Naive B cell (primary cell): Measurements from ENCODE around the gene SASH3. TPM values are rescaled to one million over a fixed set of nuclear protein-coding genes. Genes with fewer than 3 reads are reported as not detected.

Experiments used
- ATAC-seq, 2 donors: fragments of 150-1000 bp; cut with Tn5 transposase; 2 replicates each; pipeline ENCODE4 v1.10.0; 2021; ENCODE audit warnings: low read depth in 2 of 2, mild to moderate bottlenecking in 2 of 2, moderate library complexity in 2 of 2
- DNase-seq: peaks from one replicate; pipeline ENCODE4 v3.0.0; 2022
- H3K27ac Mint-ChIP-seq, 6 donors: one replicate each; pipeline ENCODE4 v1.8.0; 2020 to 2022; ENCODE audit warnings: mild to moderate bottlenecking in 6 of 6, mixed read lengths in 6 of 6, moderate library complexity in 5 of 6, inconsistent platforms in 2 of 6
- H3K27me3 Mint-ChIP-seq, 3 donors: one replicate each; pipeline ENCODE4 v1.8.0; 2021 to 2022; ENCODE audit warnings: mixed read lengths in 3 of 3, mild to moderate bottlenecking in 1 of 3
- H3K36me3 Mint-ChIP-seq, 2 donors: one replicate each; pipeline ENCODE4 v1.8.0; 2020 to 2022; ENCODE audit warnings: mixed read lengths in 2 of 2, inconsistent platforms in 1 of 2, mild to moderate bottlenecking in 1 of 2
- H3K4me1 Mint-ChIP-seq, 3 donors: one replicate each; pipeline ENCODE4 v1.8.0; 2020 to 2022; ENCODE audit warnings: mixed read lengths in 3 of 3, inconsistent platforms in 1 of 3, mild to moderate bottlenecking in 1 of 3, moderate library complexity in 1 of 3
- H3K4me3 Mint-ChIP-seq, 8 donors: one replicate each; pipeline ENCODE4 v1.8.0; 2020 to 2022; ENCODE audit warnings: mild to moderate bottlenecking in 8 of 8, mixed read lengths in 8 of 8, moderate library complexity in 8 of 8, inconsistent platforms in 2 of 8
- H3K9me3 Mint-ChIP-seq, 7 donors: one replicate each; pipeline ENCODE4 v1.8.0; 2020 to 2022; ENCODE audit warnings: mixed read lengths in 7 of 7, mild to moderate bottlenecking in 5 of 7, inconsistent platforms in 2 of 7, moderate library complexity in 1 of 7
- polyA plus RNA-seq, 6 donors: library from polyadenylated mRNA; unstranded; fragments of 300-500 nt; fragmentation: Illumina TruSeq; gene quantifications; one replicate each; pipeline ENCODE4 v1.2.3, GENCODE V29; 2021; ENCODE audit warnings: low read depth in 6 of 6

SASH3 gene
- polyA plus RNA-seq, 6 donors from 2014 or later: 89.4 to 191 (median 128) TPM

DNA sequence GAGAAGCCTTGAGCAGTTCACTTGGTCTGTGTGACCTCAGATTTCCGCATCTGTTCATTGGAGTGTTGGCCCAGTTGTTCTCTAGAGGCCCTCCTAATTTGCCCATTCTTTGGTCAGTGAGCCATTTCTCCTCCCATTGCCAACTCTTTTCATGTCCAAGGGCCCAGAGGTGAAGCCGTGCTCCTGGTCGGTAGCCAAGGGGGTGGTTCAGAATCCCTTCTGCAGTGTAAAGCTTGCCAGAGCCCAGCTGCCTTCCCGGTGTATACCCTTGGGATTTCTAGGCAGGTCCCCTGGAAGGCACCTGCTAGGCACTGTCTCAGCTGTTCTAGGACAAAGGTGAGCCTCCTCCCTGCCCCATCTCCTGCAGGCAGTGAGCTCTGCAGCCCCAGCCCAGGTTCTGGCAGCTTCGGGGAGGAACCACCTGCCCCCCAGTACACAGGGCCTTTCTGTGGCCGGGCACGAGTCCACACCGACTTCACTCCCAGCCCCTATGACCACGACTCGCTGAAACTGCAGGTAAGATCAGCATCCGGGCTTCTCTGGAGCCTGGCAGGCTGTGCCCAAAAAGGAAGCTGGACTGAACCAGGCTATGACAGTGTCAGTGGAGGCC lies 12.3 kb downstream of the SASH3 start:
- Mint-ChIP-seq H3K27ac (peak overlapping the region in 1 of 6 donors; percentile 14), H3K4me3 (no peak overlapping the region), H3K4me1 (peaks cover 9 to 19% (median 14%) of the 10 kb centered on the region in 3 donors), H3K36me3 (peaks cover 0 to 11% of the 10 kb centered on the region in 2 donors), H3K9me3 (no peaks in the 10 kb centered on the region), H3K27me3 (no peaks in the 10 kb centered on the region)
- ATAC-seq (no peak), DNase-seq (no peak)

DNA sequence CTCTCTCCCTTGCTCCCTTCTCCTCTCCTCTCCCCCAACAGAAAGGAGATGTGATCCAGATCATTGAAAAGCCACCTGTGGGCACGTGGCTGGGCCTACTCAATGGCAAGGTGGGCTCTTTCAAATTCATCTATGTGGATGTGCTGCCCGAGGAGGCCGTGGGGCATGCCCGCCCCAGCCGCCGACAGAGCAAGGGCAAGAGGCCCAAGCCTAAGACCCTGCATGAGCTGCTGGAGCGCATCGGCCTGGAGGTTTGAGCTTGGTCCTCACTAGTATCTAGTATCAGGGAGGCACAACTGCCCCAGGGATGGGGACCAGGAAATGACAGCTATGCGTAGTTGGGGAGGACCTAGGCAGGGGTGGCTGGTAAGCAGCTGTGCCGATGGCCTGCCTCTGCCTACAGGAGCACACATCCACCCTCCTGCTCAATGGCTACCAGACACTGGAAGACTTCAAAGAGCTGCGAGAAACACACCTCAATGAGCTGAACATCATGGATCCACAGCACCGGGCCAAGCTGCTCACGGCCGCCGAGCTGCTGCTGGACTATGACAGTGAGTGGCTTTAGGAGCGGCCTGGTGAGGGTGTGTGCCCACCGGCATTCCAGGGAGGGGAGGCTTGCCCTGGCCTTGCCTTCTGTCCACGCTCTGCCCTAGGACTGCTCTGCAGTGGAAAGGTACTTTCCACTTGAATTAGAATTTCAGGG lies 13.0 kb downstream of the SASH3 start:
- no peaks in the 10 kb centered on the region for H3K9me3 Mint-ChIP-seq
- no peaks in the 10 kb centered on the region for H3K27me3 Mint-ChIP-seq
- peaks cover 0 to 7% of the 10 kb centered on the region in 2 donors for H3K36me3 Mint-ChIP-seq
- ATAC-seq (no peak), DNase-seq (no peak)
- H3K4me1 Mint-ChIP-seq: peaks cover 10 to 13% (median 12%) of the 10 kb centered on the region in 3 donors
- no peak overlapping the region for H3K4me3 Mint-ChIP-seq
- peak overlapping the region in 3 of 6 donors; percentile 15 to 81 (median 22) for H3K27ac Mint-ChIP-seq

DNA sequence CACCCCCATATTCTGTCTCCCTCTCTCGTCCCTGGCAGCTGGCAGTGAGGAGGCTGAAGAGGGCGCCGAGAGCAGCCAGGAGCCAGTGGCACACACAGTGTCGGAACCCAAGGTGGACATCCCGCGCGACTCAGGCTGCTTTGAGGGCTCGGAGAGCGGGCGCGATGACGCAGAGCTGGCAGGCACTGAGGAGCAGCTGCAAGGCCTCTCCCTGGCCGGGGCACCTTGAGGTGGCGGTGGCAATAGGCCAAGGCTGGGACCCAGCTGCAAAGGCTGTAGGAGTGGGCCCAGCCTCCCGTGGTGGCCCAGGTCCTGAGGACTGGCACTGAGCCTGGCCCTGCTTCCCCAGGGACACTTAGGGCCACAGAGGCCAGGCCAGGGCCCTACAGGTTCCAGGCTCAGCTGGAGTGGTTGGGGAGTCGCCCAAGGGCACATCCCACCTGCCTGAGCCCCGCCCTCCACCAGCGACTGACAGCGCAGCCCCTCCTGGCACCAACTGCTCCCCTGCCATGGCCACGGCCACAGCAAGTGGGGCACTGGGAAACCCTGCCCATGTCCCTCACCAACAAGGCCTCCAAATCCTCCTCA lies 13.9 kb downstream of the SASH3 start:
- Mint-ChIP-seq H3K36me3 (peaks cover 0 to 7% of the 10 kb centered on the region in 2 donors), H3K9me3 (no peaks in the 10 kb centered on the region), H3K4me3 (no peak overlapping the region), H3K27ac (peak overlapping the region in 2 of 6 donors; percentile 60 to 84), H3K27me3 (no peaks in the 10 kb centered on the region), H3K4me1 (peaks cover 6 to 11% (median 11%) of the 10 kb centered on the region in 3 donors)
- DNase-seq (no peak), ATAC-seq (no peak)

DNA sequence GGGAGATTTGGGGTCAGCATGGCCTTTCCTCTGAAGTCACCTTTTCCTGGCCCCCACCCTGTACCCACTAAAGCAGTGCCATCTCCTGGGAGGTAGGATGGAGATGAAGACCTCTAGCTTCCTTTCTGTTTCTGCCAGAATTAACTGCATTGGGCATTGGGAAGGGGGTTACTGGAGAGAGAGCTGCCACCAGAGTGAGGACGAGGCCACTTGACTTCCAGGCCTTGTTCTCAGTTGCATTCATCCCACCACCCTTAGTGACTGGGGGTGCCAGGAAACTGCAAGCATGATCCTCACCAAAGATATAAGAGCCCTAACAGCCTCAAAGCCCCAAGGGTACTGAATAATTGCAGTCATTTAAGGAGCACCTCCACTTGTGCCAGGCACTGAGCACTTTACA lies 15.8 kb downstream of the SASH3 start:
- H3K36me3 Mint-ChIP-seq: peaks cover 0 to 7% of the 10 kb centered on the region in 2 donors
- no peak overlapping the region for H3K4me3 Mint-ChIP-seq
- no peak for ATAC-seq
- peak overlapping the region in 3 of 6 donors; percentile 7 to 43 (median 29) for H3K27ac Mint-ChIP-seq
- DNase-seq: no peak
- H3K27me3 Mint-ChIP-seq: no peaks in the 10 kb centered on the region
- no peaks in the 10 kb centered on the region for H3K9me3 Mint-ChIP-seq
- H3K4me1 Mint-ChIP-seq: peaks cover 4 to 17% (median 8%) of the 10 kb centered on the region in 3 donors

DNA sequence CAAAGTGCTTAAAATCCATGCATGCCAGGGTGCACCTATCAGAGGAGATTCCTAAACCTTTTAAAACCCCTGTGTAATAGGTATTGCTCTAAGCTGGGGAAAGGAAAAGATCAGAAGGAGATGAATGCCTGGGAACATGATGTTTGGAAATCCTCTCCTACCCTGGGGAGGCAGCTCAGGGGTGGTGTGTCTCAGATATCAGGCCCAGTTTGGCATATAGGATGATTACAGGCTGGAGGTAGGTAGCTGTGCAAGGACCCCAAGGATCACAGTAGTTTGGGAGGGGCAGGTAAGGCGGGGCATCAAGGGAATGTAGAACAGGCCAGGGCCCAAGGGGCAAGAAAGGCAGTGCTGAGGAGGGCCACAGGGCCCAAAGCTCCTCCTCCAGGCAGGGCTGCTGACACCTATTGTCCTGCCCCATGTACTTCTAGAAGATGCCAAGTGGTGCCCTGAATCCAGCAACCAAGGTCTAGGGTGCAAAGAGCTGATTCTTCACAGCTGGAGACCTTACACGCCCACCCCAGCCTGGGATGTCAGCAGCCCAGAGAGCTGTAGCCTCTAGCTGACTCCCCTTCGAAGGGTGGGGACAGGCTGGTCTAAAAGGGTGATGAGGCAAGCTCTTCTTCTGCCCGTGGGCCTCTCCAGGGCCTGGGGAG lies 17.6 kb downstream of the SASH3 start:
- H3K36me3 Mint-ChIP-seq: peaks cover 0 to 7% of the 10 kb centered on the region in 2 donors
- H3K27ac Mint-ChIP-seq: peak overlapping the region in 1 of 6 donors; percentile 92
- no peak for ATAC-seq

DNA sequence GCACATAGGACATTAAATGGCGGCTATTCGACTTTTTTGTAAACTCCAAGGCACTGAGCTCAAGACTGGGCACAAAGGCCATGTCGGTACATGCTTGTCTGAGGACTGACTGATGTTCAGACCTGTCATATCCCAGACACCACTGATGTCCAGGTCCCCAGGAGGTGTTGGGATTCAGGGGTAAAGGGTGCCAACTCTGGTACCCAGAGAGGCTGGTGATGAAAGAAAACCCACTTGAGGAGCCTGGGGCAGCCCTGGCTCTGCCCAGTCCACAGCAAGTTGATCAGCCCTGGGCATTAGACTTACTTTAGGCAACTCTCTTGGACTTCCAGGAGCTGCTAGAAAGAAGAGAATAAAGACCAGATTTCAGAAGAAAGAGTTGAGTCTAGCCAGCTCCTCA lies 18.7 kb downstream of the SASH3 start:
- no peak for ATAC-seq
- DNase-seq: no peak

More for the DNA sequence above, 17.6 kb downstream of the SASH3 start:
- H3K4me3 Mint-ChIP-seq: peak overlapping the region in 1 of 8 donors; percentile 30
- DNase-seq: no peak
- H3K9me3 Mint-ChIP-seq: no peaks in the 10 kb centered on the region
- H3K27me3 Mint-ChIP-seq: no peaks in the 10 kb centered on the region
- H3K4me1 Mint-ChIP-seq: peaks cover 4 to 17% (median 8%) of the 10 kb centered on the region in 3 donors

DNA sequence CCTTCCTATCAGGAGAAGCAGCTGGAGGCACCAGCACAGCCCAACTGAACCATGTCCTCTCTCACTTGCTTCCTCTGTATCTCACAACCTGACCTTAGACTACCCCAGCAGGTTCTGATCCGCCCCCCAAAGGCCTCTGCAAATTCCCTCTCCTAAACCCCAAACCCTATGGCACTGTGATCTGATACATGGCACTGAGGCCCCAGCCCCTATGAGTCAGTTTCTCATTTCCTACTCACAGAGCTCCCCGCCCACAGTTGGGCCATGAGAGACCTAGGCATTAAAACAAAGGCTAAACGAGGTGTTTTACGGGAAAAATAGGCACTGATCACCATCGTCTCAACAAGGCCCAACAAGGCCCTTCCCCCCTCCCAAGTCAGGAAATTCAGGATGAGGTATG lies 19.1 kb downstream of the SASH3 start:
- no peak for ATAC-seq
- Mint-ChIP-seq H3K27ac (peak overlapping the region in 3 of 6 donors; percentile 12 to 52 (median 36)), H3K4me1 (peaks cover 4 to 17% (median 8%) of the 10 kb centered on the region in 3 donors), H3K27me3 (no peaks in the 10 kb centered on the region), H3K9me3 (no peaks in the 10 kb centered on the region), H3K36me3 (peaks cover 0 to 7% of the 10 kb centered on the region in 2 donors), H3K4me3 (peak overlapping the region in 1 of 8 donors; percentile 10)
- DNase-seq: no peak

More for the DNA sequence above, 18.7 kb downstream of the SASH3 start:
- peaks cover 0 to 7% of the 10 kb centered on the region in 2 donors for H3K36me3 Mint-ChIP-seq
- peak overlapping the region in 1 of 8 donors; percentile 10 for H3K4me3 Mint-ChIP-seq
- H3K9me3 Mint-ChIP-seq: no peaks in the 10 kb centered on the region
- no peaks in the 10 kb centered on the region for H3K27me3 Mint-ChIP-seq
- peak overlapping the region in 3 of 6 donors; percentile 28 to 52 (median 36) for H3K27ac Mint-ChIP-seq
- peaks cover 4 to 17% (median 8%) of the 10 kb centered on the region in 3 donors for H3K4me1 Mint-ChIP-seq

DNA sequence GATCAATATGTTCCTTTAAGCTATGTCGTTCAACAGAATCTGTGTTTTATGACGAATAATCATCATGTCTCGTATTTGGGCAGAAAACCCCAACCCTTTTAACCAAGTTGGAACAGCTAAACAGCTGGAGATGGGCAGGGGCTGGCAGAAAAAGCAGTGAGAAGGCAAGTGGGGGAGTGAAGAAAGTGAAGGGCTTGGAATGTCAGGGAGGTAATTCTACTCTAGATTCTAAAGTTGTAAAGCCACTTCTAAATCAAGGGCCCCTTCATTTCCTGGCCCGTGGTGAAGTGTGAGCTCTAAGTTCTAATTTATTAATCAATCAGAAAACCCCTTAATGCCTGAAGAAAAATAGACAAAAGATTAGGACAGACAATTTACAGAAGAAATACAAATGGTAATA lies 20.4 kb downstream of the SASH3 start:
- Mint-ChIP-seq H3K27ac (peak overlapping the region in 2 of 6 donors; percentile 70 to 73), H3K4me3 (no peak overlapping the region), H3K36me3 (no peaks in the 10 kb centered on the region), H3K9me3 (no peaks in the 10 kb centered on the region), H3K4me1 (peaks cover 4 to 12% (median 12%) of the 10 kb centered on the region in 3 donors), H3K27me3 (no peaks in the 10 kb centered on the region)
- ATAC-seq (no peak), DNase-seq (no peak)

DNA sequence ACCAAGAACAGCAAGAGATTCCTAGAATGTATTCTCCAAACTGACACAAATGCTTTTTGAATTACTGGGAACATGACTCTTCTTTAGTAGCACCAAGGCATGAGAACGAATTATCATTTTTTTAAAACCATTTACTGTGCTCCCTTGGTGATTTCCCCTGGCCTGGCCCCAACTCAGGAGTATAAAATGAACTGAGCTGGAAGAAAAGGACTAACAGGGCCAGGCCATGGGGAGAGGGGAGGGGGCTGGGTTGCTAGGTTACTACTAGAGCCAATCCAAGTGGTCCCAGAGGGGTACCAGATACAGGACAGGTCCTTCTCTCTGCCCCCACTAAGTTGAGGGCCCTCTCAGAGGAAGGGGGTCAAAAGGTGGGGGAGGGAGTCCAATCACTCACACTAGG lies 23.1 kb downstream of the SASH3 start:
- Mint-ChIP-seq H3K4me3 (no peak overlapping the region), H3K27ac (no peak overlapping the region), H3K36me3 (no peaks in the 10 kb centered on the region), H3K9me3 (no peaks in the 10 kb centered on the region), H3K4me1 (peaks cover 0 to 13% (median 6%) of the 10 kb centered on the region in 3 donors), H3K27me3 (no peaks in the 10 kb centered on the region)
- no peak for ATAC-seq
- no peak for DNase-seq

DNA sequence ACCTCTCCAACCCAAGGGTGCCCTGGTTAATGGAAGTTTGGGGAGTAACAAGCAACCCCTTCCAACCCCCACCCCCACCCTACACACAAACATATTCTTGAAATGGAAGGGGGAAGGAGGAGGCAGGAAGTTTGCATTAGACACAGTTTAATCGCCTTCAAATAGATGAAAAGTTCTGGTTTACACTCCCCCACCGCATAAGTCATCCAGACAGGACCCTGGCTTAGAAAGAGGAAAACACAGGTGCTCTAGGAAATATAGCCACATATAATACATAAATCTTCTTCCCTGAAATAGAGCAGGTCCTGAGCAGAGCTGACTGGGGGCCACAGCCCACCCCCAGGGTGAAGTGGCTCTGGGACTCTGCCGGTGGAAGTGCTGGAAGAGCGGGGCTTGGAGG lies 25.1 kb downstream of the SASH3 start:
- Mint-ChIP-seq H3K27me3 (no peaks in the 10 kb centered on the region), H3K9me3 (peaks cover 0 to 5% (median 0%) of the 10 kb centered on the region in 7 donors), H3K4me1 (peaks cover 4 to 20% (median 7%) of the 10 kb centered on the region in 3 donors), H3K36me3 (no peaks in the 10 kb centered on the region), H3K27ac (peak overlapping the region in 3 of 6 donors; percentile 39 to 51 (median 45)), H3K4me3 (peak overlapping the region in 1 of 8 donors; percentile 15)
- ATAC-seq (no peak), DNase-seq (no peak)

DNA sequence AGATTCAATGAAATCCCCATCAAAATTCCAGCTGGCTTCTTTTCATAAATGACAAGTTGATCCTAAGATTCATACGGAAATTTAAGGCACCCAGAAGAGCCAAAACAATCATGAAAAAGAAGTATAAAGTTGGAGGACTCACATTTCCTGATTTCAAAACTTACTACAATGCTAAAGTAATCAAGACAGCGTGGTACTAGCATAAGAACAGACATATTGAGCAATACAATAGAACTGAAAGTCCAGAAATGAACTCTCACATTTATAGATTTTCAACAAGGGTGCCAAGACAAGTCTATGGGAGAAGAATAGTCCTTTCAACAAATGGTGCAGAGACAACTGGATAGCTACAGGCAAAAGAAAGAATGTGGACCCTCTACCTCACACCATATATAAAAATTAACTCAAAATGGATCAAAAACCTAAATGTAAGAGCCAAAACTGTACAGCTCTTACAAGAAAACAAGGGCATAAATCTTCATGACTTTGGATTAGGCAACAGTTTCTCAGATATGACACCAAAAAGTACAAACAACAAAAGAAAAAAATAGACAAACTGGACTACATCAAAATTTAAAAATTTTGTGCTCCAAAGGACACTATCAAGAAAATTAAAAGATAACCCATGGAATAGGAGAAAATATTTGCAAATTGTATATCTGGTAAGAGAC lies 28.5 kb downstream of the SASH3 start:
- DNase-seq (no peak), ATAC-seq (no peak)
- no peaks in the 10 kb centered on the region for H3K36me3 Mint-ChIP-seq
- no peak overlapping the region for H3K27ac Mint-ChIP-seq
- peaks cover 4 to 20% (median 7%) of the 10 kb centered on the region in 3 donors for H3K4me1 Mint-ChIP-seq
- no peaks in the 10 kb centered on the region for H3K27me3 Mint-ChIP-seq
- H3K4me3 Mint-ChIP-seq: no peak overlapping the region
- peaks cover 0 to 5% (median 0%) of the 10 kb centered on the region in 7 donors for H3K9me3 Mint-ChIP-seq

DNA sequence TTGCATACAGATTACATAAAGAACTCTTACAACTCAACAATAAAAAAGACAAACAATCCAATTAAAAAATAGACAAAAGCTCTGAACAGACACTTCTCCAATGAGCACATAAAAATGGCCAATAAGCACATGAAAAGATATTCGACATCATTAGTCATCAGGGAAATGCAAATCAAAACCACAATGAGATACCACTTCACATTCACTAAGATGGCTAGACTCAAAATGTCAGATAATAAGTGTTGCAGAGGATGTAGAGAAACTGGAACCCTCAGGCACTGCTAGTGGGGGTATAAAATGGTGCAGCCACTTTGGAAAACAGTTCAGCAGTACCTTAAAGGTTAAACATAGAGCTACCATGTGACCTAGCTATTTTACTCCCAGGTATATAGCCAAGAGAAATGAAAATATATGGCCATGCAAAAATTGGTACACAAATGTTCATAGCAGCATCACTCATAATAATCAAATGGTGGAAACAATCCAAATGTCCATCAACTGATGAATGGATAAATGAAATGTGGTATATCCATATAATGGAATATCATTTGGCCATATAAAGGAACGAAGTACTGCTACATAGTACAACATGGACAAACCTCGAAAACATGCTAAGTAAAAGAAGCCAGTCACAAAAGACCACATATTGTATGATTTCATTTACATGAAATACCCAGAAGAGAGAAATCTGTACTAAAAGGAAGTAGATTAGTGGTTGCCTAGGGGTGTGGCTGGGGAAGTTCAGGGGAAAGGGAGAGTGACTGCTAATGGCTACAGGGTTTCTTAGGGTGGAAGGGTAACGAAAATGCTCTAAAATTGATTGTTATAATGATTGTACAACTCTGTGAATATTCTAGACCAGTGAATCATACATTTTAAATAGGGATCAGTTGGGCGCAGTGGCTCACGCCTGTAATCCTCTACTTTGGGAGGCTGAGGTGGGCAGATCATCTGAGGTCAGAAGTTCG lies 29.4 kb downstream of the SASH3 start:
- Mint-ChIP-seq H3K9me3 (peaks cover 0 to 5% (median 0%) of the 10 kb centered on the region in 7 donors), H3K27me3 (no peaks in the 10 kb centered on the region), H3K36me3 (no peaks in the 10 kb centered on the region), H3K4me3 (peak overlapping the region in 2 of 8 donors; percentile 17 to 26), H3K27ac (peak overlapping the region in 1 of 6 donors; percentile 67), H3K4me1 (peaks cover 4 to 20% (median 7%) of the 10 kb centered on the region in 3 donors)
- ATAC-seq (peak in 1 of 2 donors; percentile 27), DNase-seq (no peak)
